Stimulated activated CD4-positive, alpha-beta T cell treated with anti-CD3 and anti-CD28 coated beads, TNF-alpha, amount 100 ng/mL, for 24 hours (primary cell): ENCODE measurements around the gene ARHGEF12.

Experiments
- DNase-seq, 3 experiments: peaks; one replicate each; pipeline ENCODE4 v3.0.0-alpha.2; 2020; ENCODE audit warnings: low read depth in 3 of 3

ARHGEF12 gene

GRCh38 chr11:120385655-120386054 lies 49.4 kb downstream of the ARHGEF12 start:
- DNase-seq: no peak

GRCh38 chr11:120386318-120386717 lies 50.1 kb downstream of the ARHGEF12 start:
- no peak for DNase-seq

GRCh38 chr11:120386774-120387371 lies 50.7 kb downstream of the ARHGEF12 start:
- no peak for DNase-seq

GRCh38 chr11:120388261-120388660 lies 52.0 kb downstream of the ARHGEF12 start:
- no peak for DNase-seq

GRCh38 chr11:120389693-120390584 lies 53.7 kb downstream of the ARHGEF12 start:
- no peak for DNase-seq

- DNase-seq: no peak
Measured at GRCh38 chr11:120390585-120390922, 54.3 kb downstream of the ARHGEF12 start.

GRCh38 chr11:120391292-120391691 lies 55.1 kb downstream of the ARHGEF12 start:
- DNase-seq: no peak

- DNase-seq: no peak
Measured at GRCh38 chr11:120391854-120392253, 55.6 kb downstream of the ARHGEF12 start.

GRCh38 chr11:120392314-120392713 lies 56.1 kb downstream of the ARHGEF12 start:
- no peak for DNase-seq

GRCh38 chr11:120392793-120393192 lies 56.6 kb downstream of the ARHGEF12 start:
- DNase-seq: no peak

- no peak for DNase-seq
Measured at GRCh38 chr11:120394119-120394518, 57.9 kb downstream of the ARHGEF12 start.

GRCh38 chr11:120395778-120396177 lies 59.6 kb downstream of the ARHGEF12 start:
- no peak for DNase-seq

- no peak for DNase-seq
Measured at GRCh38 chr11:120398132-120398531, 61.9 kb downstream of the ARHGEF12 start.

- DNase-seq: no peak
Measured at GRCh38 chr11:120399307-120399706, 63.1 kb downstream of the ARHGEF12 start.

GRCh38 chr11:120400564-120401364 lies 64.6 kb downstream of the ARHGEF12 start:
- no peak for DNase-seq

- no peak for DNase-seq
Measured at GRCh38 chr11:120401506-120401905, 65.3 kb downstream of the ARHGEF12 start.

- no peak for DNase-seq
Measured at GRCh38 chr11:120403966-120404365, 67.8 kb downstream of the ARHGEF12 start.

- DNase-seq: no peak
Measured at GRCh38 chr11:120404495-120404894, 68.3 kb downstream of the ARHGEF12 start.

GRCh38 chr11:120409655-120410054 lies 73.4 kb downstream of the ARHGEF12 start:
- no peak for DNase-seq

- no peak for DNase-seq
Measured at GRCh38 chr11:120410622-120411380, 74.6 kb downstream of the ARHGEF12 start.

GRCh38 chr11:120413480-120413879 lies 77.3 kb downstream of the ARHGEF12 start:
- DNase-seq: no peak

- DNase-seq: no peak
Measured at GRCh38 chr11:120420572-120420971, 84.4 kb downstream of the ARHGEF12 start.
